GM23338 (cell line): ENCODE measurements around the gene DDR2.

Experiments used
- CREB1 ChIP-seq: fragments of 250-450 bp; sonication (Bioruptor Pico); IDR thresholded peaks from 2 replicates; pipeline ENCODE4 v1.5.0; 2020; ENCODE audit warnings: low read depth, mild to moderate bottlenecking, moderate library complexity
- CTCF ChIP-seq, 2 experiments: fragments of 200-600 bp in 1 of 2; sonication (generic) in 1 of 2; conservative IDR thresholded peaks; 2 replicates each; pipeline versions ENCODE4 v1.5.1 to v1.6.1; 2016 to 2017; ENCODE audit warnings: antibody characterized with exemption in 2 of 2, low read depth in 2 of 2, mild to moderate bottlenecking in 2 of 2, moderate library complexity in 1 of 2
- EZH2 ChIP-seq: fragments of 200-600 bp; sonication (generic); IDR thresholded peaks from one replicate; pipeline ENCODE4 v1.8.0; 2017; ENCODE audit warnings: antibody characterized with exemption, mild to moderate bottlenecking, low read depth; ENCODE audit not compliant: unreplicated experiment
- EZH2phosphoT487 ChIP-seq: fragments of 200-600 bp; sonication (generic); IDR thresholded peaks from one replicate; pipeline ENCODE4 v1.8.1; 2018; ENCODE audit warnings: antibody characterized with exemption; ENCODE audit not compliant: unreplicated experiment
- POLR2AphosphoS5 ChIP-seq: IDR thresholded peaks from 2 replicates; pipeline ENCODE4 v1.6.1; 2016; ENCODE audit warnings: antibody characterized with exemption, low read depth

- TF ChIP-seq CTCF (conservative IDR thresholded peaks at IDR 0.05; ENCODE audit: low read depth in 2 of 2) (no peak), EZH2 (no peak), EZH2phosphoT487 (no peak), POLR2AphosphoS5 (no peak), CREB1 (no peak)
Measured at GRCh38 chr1:162641114-162641513, 8.8 kb downstream of the DDR2 start.
